ENCODE measurements around the gene DAPK1.

The DAPK1 gene

DNA sequence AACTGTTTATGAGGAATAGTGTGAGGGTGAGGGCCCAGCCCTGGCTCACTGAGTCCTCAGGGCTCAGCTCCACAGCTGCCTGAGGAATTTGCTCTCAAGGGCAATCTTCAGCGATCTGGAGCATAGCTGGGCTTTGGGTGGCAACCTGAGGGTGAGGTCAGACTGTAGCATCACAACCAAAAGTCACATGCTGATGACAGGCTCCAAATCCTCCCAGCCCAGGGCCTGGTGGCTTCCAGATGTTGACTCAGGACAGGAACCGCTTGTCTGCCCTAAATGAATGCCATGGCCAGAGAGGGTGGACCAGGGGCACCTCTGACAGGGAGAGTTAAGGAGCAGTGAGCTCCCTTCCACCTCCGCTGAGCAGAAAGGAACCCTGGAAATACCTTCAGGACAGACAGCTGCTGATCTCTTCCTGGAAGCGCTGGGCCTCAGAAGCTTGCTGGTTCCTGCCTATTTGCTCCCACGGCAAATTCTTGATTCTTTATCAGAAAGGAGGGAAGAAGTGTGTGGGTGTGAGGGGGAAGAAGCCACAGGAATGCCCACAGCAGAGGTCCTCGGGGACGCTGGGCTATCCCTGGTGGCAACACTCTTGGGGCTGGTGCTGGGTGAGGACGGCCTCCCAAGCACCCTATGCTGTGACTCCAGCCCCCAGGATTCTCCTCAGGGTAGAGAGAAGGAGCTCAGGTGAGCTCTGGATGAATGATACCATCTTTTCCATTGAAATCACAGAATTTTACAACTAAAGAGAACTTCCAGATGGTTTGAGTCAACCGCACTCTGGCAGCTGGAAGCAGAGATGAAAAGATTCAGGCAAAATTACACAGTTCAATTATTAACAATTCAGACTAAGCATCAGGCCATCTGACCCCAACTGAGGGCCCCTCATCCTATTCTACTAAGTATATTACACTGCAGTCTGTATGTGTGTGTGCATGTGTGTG lies 214.5 kb downstream of the DAPK1 start:
- Histone ChIP-seq H3K36me3 (replicated peaks; ENCODE audit: insufficient read depth, low read length) (no peaks in the 10 kb centered on the region), H3K79me2 (ENCODE audit: low read length) (no peaks in the 10 kb centered on the region), H3K27ac (ENCODE audit: low read length) (no peak overlapping the region), H3F3A (ENCODE audit: insufficient read depth, low read length) (no peaks in the 10 kb centered on the region), H3K9me2 (replicated peaks; ENCODE audit: insufficient read depth, low read length) (no peaks in the 10 kb centered on the region), H3K4me2 (ENCODE audit: low read depth, low read length) (no peak overlapping the region), H3K9ac (ENCODE audit: low read length) (no peak overlapping the region), H3K4me1 (ENCODE audit: low read length) (no peaks in the 10 kb centered on the region), H3K4me3 (ENCODE audit: low read length) (no peak overlapping the region), H3K27me3 (replicated peaks; ENCODE audit: insufficient read depth, low read length) (no peaks in the 10 kb centered on the region), H2AFZ (ENCODE audit: low read length) (no peak overlapping the region), H4K20me1 (ENCODE audit: insufficient read depth, low read length) (no peaks in the 10 kb centered on the region), H3K9me3 (replicated peaks; ENCODE audit: insufficient read depth, low read length) (no peaks in the 10 kb centered on the region)
- TF ChIP-seq EZH2phosphoT487 (IDR thresholded peaks at IDR 0.05; ENCODE audit: low read length) (no peak), EZH2 (optimal IDR thresholded peaks at IDR 0.05; ENCODE audit: low read depth, low read length) (no peak)
- TF ChIP-seq, protein P1, sequence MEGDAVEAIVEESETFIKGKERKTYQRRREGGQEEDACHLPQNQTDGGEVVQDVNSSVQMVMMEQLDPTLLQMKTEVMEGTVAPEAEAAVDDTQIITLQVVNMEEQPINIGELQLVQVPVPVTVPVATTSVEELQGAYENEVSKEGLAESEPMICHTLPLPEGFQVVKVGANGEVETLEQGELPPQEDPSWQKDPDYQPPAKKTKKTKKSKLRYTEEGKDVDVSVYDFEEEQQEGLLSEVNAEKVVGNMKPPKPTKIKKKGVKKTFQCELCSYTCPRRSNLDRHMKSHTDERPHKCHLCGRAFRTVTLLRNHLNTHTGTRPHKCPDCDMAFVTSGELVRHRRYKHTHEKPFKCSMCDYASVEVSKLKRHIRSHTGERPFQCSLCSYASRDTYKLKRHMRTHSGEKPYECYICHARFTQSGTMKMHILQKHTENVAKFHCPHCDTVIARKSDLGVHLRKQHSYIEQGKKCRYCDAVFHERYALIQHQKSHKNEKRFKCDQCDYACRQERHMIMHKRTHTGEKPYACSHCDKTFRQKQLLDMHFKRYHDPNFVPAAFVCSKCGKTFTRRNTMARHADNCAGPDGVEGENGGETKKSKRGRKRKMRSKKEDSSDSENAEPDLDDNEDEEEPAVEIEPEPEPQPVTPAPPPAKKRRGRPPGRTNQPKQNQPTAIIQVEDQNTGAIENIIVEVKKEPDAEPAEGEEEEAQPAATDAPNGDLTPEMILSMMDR (IDR thresholded peaks at IDR 0.05; ENCODE audit: low read length): no peak
- DNase-seq: no peak

- no peaks in the 10 kb centered on the region for H4K20me1 ChIP-seq (ENCODE audit: insufficient read depth, low read length)
- no peak overlapping the region for H3K27ac ChIP-seq (ENCODE audit: low read length)
- DNase-seq: no peak
- no peaks in the 10 kb centered on the region for H3F3A ChIP-seq (ENCODE audit: insufficient read depth, low read length)
- H3K4me3 ChIP-seq (ENCODE audit: low read length): no peak overlapping the region
- H3K9me3 ChIP-seq (replicated peaks; ENCODE audit: insufficient read depth, low read length): no peaks in the 10 kb centered on the region
- H3K9ac ChIP-seq (ENCODE audit: low read length): no peak overlapping the region
- H3K4me2 ChIP-seq (ENCODE audit: low read depth, low read length): no peak overlapping the region
- TF ChIP-seq EZH2 (optimal IDR thresholded peaks at IDR 0.05; ENCODE audit: low read depth, low read length) (no peak), EZH2phosphoT487 (IDR thresholded peaks at IDR 0.05; ENCODE audit: low read length) (no peak)
- TF ChIP-seq, protein P1 (IDR thresholded peaks at IDR 0.05; ENCODE audit: low read length): no peak
- H3K4me1 ChIP-seq (ENCODE audit: low read length): no peaks in the 10 kb centered on the region
- H3K36me3 ChIP-seq (replicated peaks; ENCODE audit: insufficient read depth, low read length): no peaks in the 10 kb centered on the region
- H2AFZ ChIP-seq (ENCODE audit: low read length): no peak overlapping the region
- no peaks in the 10 kb centered on the region for H3K27me3 ChIP-seq (replicated peaks; ENCODE audit: insufficient read depth, low read length)
- no peaks in the 10 kb centered on the region for H3K79me2 ChIP-seq (ENCODE audit: low read length)
- no peaks in the 10 kb centered on the region for H3K9me2 ChIP-seq (replicated peaks; ENCODE audit: insufficient read depth, low read length)
Measured at GRCh38 chr9:87712801-87713277, 215.2 kb downstream of the DAPK1 start.

DNA sequence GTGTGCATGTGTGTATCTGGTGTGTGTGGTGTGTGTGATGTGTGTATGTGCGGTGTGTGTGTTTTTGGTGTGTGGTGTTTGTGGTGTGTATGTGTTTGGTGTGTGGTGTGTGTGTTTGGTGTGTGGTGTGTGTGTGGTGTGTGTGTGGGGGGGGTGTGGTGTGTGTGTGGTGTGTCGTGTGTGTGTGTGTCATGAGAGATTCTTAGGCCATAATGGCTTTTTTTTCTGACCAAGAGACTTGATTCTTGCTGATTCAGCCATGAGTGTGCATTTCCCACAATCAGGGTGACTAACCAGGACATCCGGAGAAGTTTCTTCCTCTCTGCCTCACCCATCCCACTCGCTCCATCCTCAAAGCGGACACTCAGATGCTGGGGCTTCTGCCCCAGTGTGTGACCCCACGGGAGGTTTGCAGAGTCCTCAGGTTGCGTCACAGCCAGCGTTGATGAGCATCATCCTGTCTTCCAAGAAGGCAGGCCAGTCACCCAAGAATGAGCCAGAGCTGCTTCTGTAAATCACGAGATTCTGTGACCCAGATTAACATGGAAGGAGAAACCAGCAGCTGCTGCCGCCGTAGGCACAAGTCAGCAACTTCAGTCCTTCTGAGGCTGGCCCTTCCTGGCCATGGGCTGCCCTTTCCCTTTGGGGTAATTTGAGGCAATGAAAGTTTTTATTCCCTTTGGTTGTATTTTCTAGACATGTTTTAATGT lies 215.8 kb downstream of the DAPK1 start:
- Histone ChIP-seq H3K4me3 (ENCODE audit: low read length) (no peak overlapping the region), H3K9ac (ENCODE audit: low read length) (no peak overlapping the region), H4K20me1 (ENCODE audit: insufficient read depth, low read length) (no peaks in the 10 kb centered on the region), H3K9me2 (replicated peaks; ENCODE audit: insufficient read depth, low read length) (no peaks in the 10 kb centered on the region), H2AFZ (ENCODE audit: low read length) (no peak overlapping the region), H3K9me3 (replicated peaks; ENCODE audit: insufficient read depth, low read length) (no peaks in the 10 kb centered on the region), H3F3A (ENCODE audit: insufficient read depth, low read length) (no peaks in the 10 kb centered on the region), H3K27me3 (replicated peaks; ENCODE audit: insufficient read depth, low read length) (no peaks in the 10 kb centered on the region), H3K36me3 (replicated peaks; ENCODE audit: insufficient read depth, low read length) (no peaks in the 10 kb centered on the region), H3K4me2 (ENCODE audit: low read depth, low read length) (no peak overlapping the region), H3K79me2 (ENCODE audit: low read length) (no peaks in the 10 kb centered on the region), H3K4me1 (ENCODE audit: low read length) (no peaks in the 10 kb centered on the region), H3K27ac (ENCODE audit: low read length) (no peak overlapping the region)
- no peak for TF ChIP-seq EZH2phosphoT487 (IDR thresholded peaks at IDR 0.05; ENCODE audit: low read length)
- TF ChIP-seq EZH2 (optimal IDR thresholded peaks at IDR 0.05; ENCODE audit: low read depth, low read length): no peak
- TF ChIP-seq, protein P1 (IDR thresholded peaks at IDR 0.05; ENCODE audit: low read length): no peak
- no peak for DNase-seq
